A673 (cell line): ENCODE data around the gene GRHL1.

Experiments
- EZH2 ChIP-seq: fragments of 200-600 bp; sonication (generic); IDR thresholded peaks from 2 replicates; pipeline ENCODE4 v1.6.1; 2017; ENCODE audit warnings: borderline replicate concordance, low read depth, mild to moderate bottlenecking, mixed read lengths, antibody characterized with exemption, low read length; ENCODE audit not compliant: poor library complexity, severe bottlenecking
- TF ChIP-seq, protein P1 (sequence below): fragments of 300-800, 200-600 bp; sonication (generic); conservative IDR thresholded peaks from 2 replicates; pipeline ENCODE4 v1.5.1; 2017; ENCODE audit warnings: low read depth, mild to moderate bottlenecking, antibody characterized with exemption, low read length, moderate library complexity, mixed read lengths

DNA sequence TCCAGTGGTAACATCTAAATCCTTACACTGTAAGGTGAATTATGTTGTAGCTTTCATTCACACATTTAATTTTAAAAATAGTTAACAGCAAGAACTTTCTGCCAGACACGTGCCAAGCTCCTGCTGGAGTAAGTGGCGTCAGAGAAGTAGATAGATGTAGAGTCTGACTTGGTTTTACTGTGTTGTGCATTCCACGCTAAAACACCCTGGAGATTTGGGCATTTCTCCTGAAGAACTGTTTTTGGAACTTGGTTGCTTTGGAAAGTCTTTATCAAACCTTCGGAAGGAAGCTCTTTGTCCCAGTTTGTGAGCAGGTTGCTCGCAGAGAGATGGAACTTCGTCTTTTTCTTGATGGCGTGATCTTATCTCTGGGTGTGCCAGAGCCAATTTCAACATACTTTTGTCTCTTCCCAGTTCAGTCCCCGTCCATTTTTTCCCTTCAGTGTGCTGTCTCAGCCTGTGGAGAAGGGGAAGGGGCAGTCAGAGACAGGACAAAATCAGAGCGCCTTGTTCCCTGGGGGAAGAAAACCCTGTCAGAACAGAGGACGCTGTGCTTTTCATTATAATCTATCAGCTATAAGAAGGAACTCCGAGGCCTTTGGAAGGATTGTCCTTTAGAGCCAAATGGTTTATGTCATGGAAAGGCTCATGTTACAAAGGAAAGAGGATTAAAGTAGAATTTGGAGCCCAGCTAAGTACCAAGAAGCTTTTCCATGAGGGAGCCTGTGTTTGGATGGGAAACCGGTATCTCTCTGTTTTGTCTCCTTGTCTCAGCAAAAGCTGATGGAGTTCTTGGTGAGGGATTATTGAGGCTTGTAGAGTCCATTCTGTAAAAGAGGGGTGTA lies 18.9 kb downstream of the GRHL1 start:
- TF ChIP-seq, protein P1, sequence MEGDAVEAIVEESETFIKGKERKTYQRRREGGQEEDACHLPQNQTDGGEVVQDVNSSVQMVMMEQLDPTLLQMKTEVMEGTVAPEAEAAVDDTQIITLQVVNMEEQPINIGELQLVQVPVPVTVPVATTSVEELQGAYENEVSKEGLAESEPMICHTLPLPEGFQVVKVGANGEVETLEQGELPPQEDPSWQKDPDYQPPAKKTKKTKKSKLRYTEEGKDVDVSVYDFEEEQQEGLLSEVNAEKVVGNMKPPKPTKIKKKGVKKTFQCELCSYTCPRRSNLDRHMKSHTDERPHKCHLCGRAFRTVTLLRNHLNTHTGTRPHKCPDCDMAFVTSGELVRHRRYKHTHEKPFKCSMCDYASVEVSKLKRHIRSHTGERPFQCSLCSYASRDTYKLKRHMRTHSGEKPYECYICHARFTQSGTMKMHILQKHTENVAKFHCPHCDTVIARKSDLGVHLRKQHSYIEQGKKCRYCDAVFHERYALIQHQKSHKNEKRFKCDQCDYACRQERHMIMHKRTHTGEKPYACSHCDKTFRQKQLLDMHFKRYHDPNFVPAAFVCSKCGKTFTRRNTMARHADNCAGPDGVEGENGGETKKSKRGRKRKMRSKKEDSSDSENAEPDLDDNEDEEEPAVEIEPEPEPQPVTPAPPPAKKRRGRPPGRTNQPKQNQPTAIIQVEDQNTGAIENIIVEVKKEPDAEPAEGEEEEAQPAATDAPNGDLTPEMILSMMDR = no peak
- TF ChIP-seq EZH2 = no peak
